H9 (cell line): ENCODE results near the gene GARIN1A. TPM values are rescaled to one million over a fixed set of nuclear protein-coding genes. Genes with fewer than 3 reads are reported as not detected.

Experiments used
- DNase-seq: peaks from one replicate; pipeline ENCODE4 v3.0.0-alpha.2; 2017
- H2AFZ ChIP-seq: one replicate; pipeline ENCODE4 v1.6.1; 2013; ENCODE audit warnings: mild to moderate bottlenecking, low read length, control low read depth, moderate library complexity
- H2AK5ac ChIP-seq: 2 replicates; pipeline ENCODE4 v1.6.1; 2013; ENCODE audit warnings: low read length, control low read depth, mixed read lengths; ENCODE audit not compliant: insufficient read length
- H2BK120ac ChIP-seq: one replicate; pipeline ENCODE4 v1.6.1; 2013; ENCODE audit warnings: low read depth, mild to moderate bottlenecking, low read length, control low read depth, inconsistent platforms; ENCODE audit not compliant: poor library complexity, severe bottlenecking
- H2BK12ac ChIP-seq: 2 replicates; pipeline ENCODE4 v1.6.1; 2013; ENCODE audit warnings: low read length, control low read depth, mixed read lengths, low read depth; ENCODE audit not compliant: insufficient read length
- H2BK15ac ChIP-seq: 2 replicates; pipeline ENCODE4 v1.6.1; 2013; ENCODE audit warnings: low read depth, low read length, control low read depth
- H2BK20ac ChIP-seq: one replicate; pipeline ENCODE4 v1.6.1; 2013; ENCODE audit warnings: low read depth, mild to moderate bottlenecking, low read length, control low read depth, inconsistent platforms; ENCODE audit not compliant: poor library complexity, severe bottlenecking
- H2BK5ac ChIP-seq: 2 replicates; pipeline ENCODE4 v1.6.1; 2013; ENCODE audit warnings: low read length, control low read depth, mixed read lengths; ENCODE audit not compliant: insufficient read length
- H3K14ac ChIP-seq: 2 replicates; pipeline ENCODE4 v1.6.1; 2013; ENCODE audit warnings: low read length, control low read depth; ENCODE audit not compliant: insufficient read depth
- H3K18ac ChIP-seq: 2 replicates; pipeline ENCODE4 v1.6.1; 2013; ENCODE audit warnings: low read depth, mild to moderate bottlenecking, mixed read lengths, low read length, control low read depth; ENCODE audit not compliant: insufficient read length
- H3K23ac ChIP-seq: 2 replicates; pipeline ENCODE4 v1.6.1; 2013; ENCODE audit warnings: low read length, control low read depth, mixed read lengths, low read depth; ENCODE audit not compliant: insufficient read length
- H3K23me2 ChIP-seq: 2 replicates; pipeline ENCODE4 v1.6.1; 2013; ENCODE audit warnings: low read depth, mild to moderate bottlenecking, mixed read lengths, low read length, control low read depth; ENCODE audit not compliant: insufficient read length, poor library complexity, severe bottlenecking
- H3K27ac ChIP-seq: 2 replicates; pipeline ENCODE4 v1.5.1; 2013; ENCODE audit warnings: low read length, control low read depth, mixed read lengths, low read depth; ENCODE audit not compliant: insufficient read length
- H3K27me3 ChIP-seq: 2 replicates; pipeline ENCODE4 v1.6.1; 2013; ENCODE audit warnings: low read length, control low read depth, inconsistent platforms; ENCODE audit not compliant: insufficient read depth
- H3K4ac ChIP-seq: 2 replicates; pipeline ENCODE4 v1.6.1; 2013; ENCODE audit warnings: low read depth, mild to moderate bottlenecking, control low read depth, inconsistent platforms, low read length, moderate library complexity
- H3K4me1 ChIP-seq: 2 replicates; pipeline ENCODE4 v1.6.1; 2013; ENCODE audit warnings: low read length, control low read depth, inconsistent platforms; ENCODE audit not compliant: insufficient read depth
- H3K4me2 ChIP-seq: 2 replicates; pipeline ENCODE4 v1.6.1; 2013; ENCODE audit warnings: low read length, control low read depth, mixed read lengths; ENCODE audit not compliant: insufficient read length, insufficient read depth
- H3K56ac ChIP-seq: 2 replicates; pipeline ENCODE4 v1.6.1; 2013; ENCODE audit warnings: low read depth, mild to moderate bottlenecking, mixed read lengths, low read length, control low read depth; ENCODE audit not compliant: insufficient read length
- H3K79me1 ChIP-seq: 2 replicates; pipeline ENCODE4 v1.6.1; 2013; ENCODE audit warnings: low read depth, mild to moderate bottlenecking, moderate library complexity, low read length, control low read depth, inconsistent platforms; ENCODE audit not compliant: insufficient read depth, poor library complexity, severe bottlenecking
- H3K79me2 ChIP-seq: 2 replicates; pipeline ENCODE4 v1.6.1; 2013; ENCODE audit warnings: low read length, control low read depth, inconsistent platforms; ENCODE audit not compliant: insufficient read depth
- H3K9ac ChIP-seq: 2 replicates; pipeline ENCODE4 v1.6.1; 2013; ENCODE audit warnings: low read length, control low read depth, mixed read lengths; ENCODE audit not compliant: insufficient read length; ENCODE audit errors: extremely low read depth
- H3K9me3 ChIP-seq: one replicate; pipeline ENCODE4 v1.6.1; 2013; ENCODE audit warnings: low read depth, low read length, inconsistent platforms; ENCODE audit not compliant: control insufficient read depth
- H3T11ph ChIP-seq: one replicate; pipeline ENCODE4 v1.6.1; 2013; ENCODE audit warnings: mild to moderate bottlenecking, low read length, control low read depth, inconsistent platforms
- H4K20me1 ChIP-seq: one replicate; pipeline ENCODE4 v1.6.1; 2013; ENCODE audit not compliant: control insufficient read depth, insufficient read length, insufficient read depth
- H4K5ac ChIP-seq: 2 replicates; pipeline ENCODE4 v1.6.1; 2013; ENCODE audit warnings: low read depth, mild to moderate bottlenecking, mixed read lengths, low read length, control low read depth; ENCODE audit not compliant: insufficient read length
- H4K8ac ChIP-seq: replicated peaks from 2 replicates; pipeline ENCODE4 v1.6.1; 2013; ENCODE audit warnings: low read length, control low read depth, mixed read lengths, low read depth; ENCODE audit not compliant: insufficient read length
- H4K91ac ChIP-seq: 2 replicates; pipeline ENCODE4 v1.6.1; 2013; ENCODE audit warnings: low read depth, mild to moderate bottlenecking, moderate library complexity, mixed read lengths, low read length, control low read depth; ENCODE audit not compliant: insufficient read length
- H3K27ac Mint-ChIP-seq, 3 experiments: 2 replicates in 2 of 3; 3 replicates in 1 of 3; pipeline ENCODE4 v1.8.0; 2020 to 2021; ENCODE audit warnings: mixed read lengths in 3 of 3, mild to moderate bottlenecking in 1 of 3, moderate library complexity in 1 of 3
- H3K27me3 Mint-ChIP-seq: 2 replicates; pipeline ENCODE4 v1.8.0; 2021; ENCODE audit warnings: low read depth, mild to moderate bottlenecking, moderate library complexity, mixed read lengths
- H3K36me3 Mint-ChIP-seq, 3 experiments: 2 replicates in 2 of 3; 3 replicates in 1 of 3; pipeline ENCODE4 v1.8.0; 2020 to 2021; ENCODE audit warnings: low read depth in 3 of 3, mixed read lengths in 3 of 3; ENCODE audit not compliant: insufficient read depth in 1 of 3
- H3K4me1 Mint-ChIP-seq, 2 experiments: 2 replicates each; pipeline ENCODE4 v1.8.0; 2020; ENCODE audit warnings: mixed read lengths in 2 of 2
- H3K4me3 Mint-ChIP-seq, 2 experiments: 2 replicates in 1 of 2; 3 replicates in 1 of 2; pipeline ENCODE4 v1.8.0; 2020 to 2021; ENCODE audit warnings: mild to moderate bottlenecking in 2 of 2, mixed read lengths in 2 of 2, moderate library complexity in 1 of 2
- H3K9me3 Mint-ChIP-seq, 2 experiments: 2 replicates in 1 of 2; 3 replicates in 1 of 2; pipeline ENCODE4 v1.8.0; 2020; ENCODE audit warnings: mild to moderate bottlenecking in 2 of 2, mixed read lengths in 2 of 2, moderate library complexity in 1 of 2
- CTCF ChIP-seq: fragments of 200-600 bp; sonication (generic); conservative IDR thresholded peaks from 3 replicates; pipeline ENCODE4 v1.8.0; 2021; ENCODE audit warnings: antibody characterized with exemption, mild to moderate bottlenecking
- WGBS: extraction: QIAGEN DNeasy Blood & Tissue Kit; methylation state at CpG from one replicate; pipeline ENCODE4 v1.1.7; 2013; ENCODE audit warnings: missing lambda C conversion rate, low lambda C conversion rate, mixed read lengths; ENCODE audit not compliant: insufficient read length; ENCODE audit errors: extremely low coverage; 5-methylcytosine and 5-hydroxymethylcytosine counted together
- total RNA-seq: library from RNA; stranded (reverse); gene quantifications from 2 replicates; pipeline ENCODE4 v1.2.1, GENCODE V29; 2021

GARIN1A gene
- total RNA-seq, 1 experiment from 2014 or later, result 0.98 TPM

- H3K14ac ChIP-seq, result no peak overlapping the region
- H3K27ac ChIP-seq, result no peak overlapping the region
- WGBS, result no CpG with 5 or more reads among the region's 1 CpG
- H3K79me2 ChIP-seq, result no peaks in the 10 kb centered on the region
- no peak for TF ChIP-seq CTCF
- H2BK120ac ChIP-seq, result no peak overlapping the region
- no peak overlapping the region for H3K9ac ChIP-seq
- H4K20me1 ChIP-seq, result no peaks in the 10 kb centered on the region
- H4K91ac ChIP-seq, result no peak overlapping the region
- no peaks in the 10 kb centered on the region for H3K4me1 ChIP-seq
- Mint-ChIP-seq H3K4me3 (no peak overlapping the region), H3K36me3 (peaks cover 20 to 25% (median 21%) of the 10 kb centered on the region in 3 experiments), H3K9me3 (peaks cover 25 to 28% of the 10 kb centered on the region in 2 experiments), H3K4me1 (no peaks in the 10 kb centered on the region), H3K27me3 (peaks cover 3% of the 10 kb centered on the region), H3K27ac (no peak overlapping the region)
- no peak for DNase-seq
- H2BK15ac ChIP-seq, result no peak overlapping the region
- H3K4ac ChIP-seq, result no peak overlapping the region
- no peak overlapping the region for H3T11ph ChIP-seq
- no peak overlapping the region for H3K18ac ChIP-seq
- no peak overlapping the region for H2AFZ ChIP-seq
- H4K8ac ChIP-seq, result no peak overlapping the region
- no peaks in the 10 kb centered on the region for H3K9me3 ChIP-seq
- H4K5ac ChIP-seq, result no peak overlapping the region
- no peaks in the 10 kb centered on the region for H3K79me1 ChIP-seq
- no peak overlapping the region for H2BK12ac ChIP-seq
- H2BK20ac ChIP-seq, result no peak overlapping the region
- no peak overlapping the region for H3K4me2 ChIP-seq
- H3K23ac ChIP-seq, result no peak overlapping the region
- no peak overlapping the region for H2AK5ac ChIP-seq
- H3K27me3 ChIP-seq, result no peaks in the 10 kb centered on the region
- H3K23me2 ChIP-seq, result no peaks in the 10 kb centered on the region
- no peak overlapping the region for H3K56ac ChIP-seq
- H2BK5ac ChIP-seq, result no peak overlapping the region
Measured at GRCh38 chr7:128665057-128665456, 7.0 kb upstream of the GARIN1A start.
